ENCODE data around the gene CTNNBL1.

GRCh38 chr20:37875460-37876175 lies 181.8 kb downstream of the CTNNBL1 start:
- no peak for TF ChIP-seq CTCF (IDR thresholded peaks at IDR 0.05)
- no peak for TF ChIP-seq POLR2A (IDR thresholded peaks at IDR 0.05)
